ENCODE data around the gene FA2H. TPM values are rescaled to one million over a fixed set of nuclear protein-coding genes. Genes with fewer than 3 reads are reported as not detected.
"Not testable (repeated sequence)": the region's sequence is repeated elsewhere in the genome, so short reads cannot be mapped to it uniquely, and the experiment has no call there.

The FA2H gene
- total and polyA plus RNA-seq, 7 experiments from 2014 or later = 0.20 to 0.34 TPM; not detected in 5

DNA sequence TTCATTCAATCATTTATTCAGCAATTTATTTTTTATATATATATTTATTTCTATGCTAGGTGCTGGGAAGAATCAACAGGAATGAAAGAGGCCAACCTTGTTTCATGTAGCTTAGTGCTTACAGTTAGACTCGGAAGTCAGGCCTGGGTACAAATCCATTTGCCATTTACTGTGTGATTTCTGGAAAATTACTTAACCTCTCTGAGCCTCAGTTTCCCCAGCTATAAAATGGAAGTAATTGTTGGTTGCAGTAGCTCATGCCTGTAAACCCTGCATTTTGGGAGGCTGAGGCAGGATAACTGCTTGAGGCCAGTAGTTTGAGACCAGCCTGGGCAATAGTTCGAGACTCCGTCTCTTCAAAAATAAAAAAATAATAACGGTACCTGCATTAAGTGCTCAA lies 46.7 kb downstream of the FA2H start:
- no peak for DNase-seq
- H3K27me3 Mint-ChIP-seq = peaks cover 0 to 4% (median 0%) of the 10 kb centered on the region in 5 donors
- peaks cover 0 to 12% (median 7%) of the 10 kb centered on the region in 11 donors for H3K9me3 Mint-ChIP-seq
- H3K4me3 Mint-ChIP-seq = no peak overlapping the region
- Histone ChIP-seq H3K27me3 (ENCODE audit: control insufficient read depth in 2 of 2, insufficient read depth in 2 of 2, low read length in 2 of 2) (no peaks in the 10 kb centered on the region), H3K4me3 (ENCODE audit: low read length) (no peak overlapping the region), H3K9me3 (ENCODE audit: control insufficient read depth in 2 of 3, low read length in 3 of 3) (peaks cover 0 to 7% (median 0%) of the 10 kb centered on the region in 3 experiments), H3K4me1 (ENCODE audit: control insufficient read depth in 2 of 2, insufficient read depth in 2 of 2, low read length in 2 of 2) (peaks cover 0 to 7% of the 10 kb centered on the region in 2 donors), H3K27ac (ENCODE audit: low read depth, low read length) (no peak overlapping the region), H3K36me3 (ENCODE audit: control insufficient read depth in 2 of 3, insufficient read depth in 3 of 3, low read length in 3 of 3) (no peaks in the 10 kb centered on the region)
- peaks cover 0 to 19% (median 17%) of the 10 kb centered on the region in 7 donors for H3K4me1 Mint-ChIP-seq
- no peak for ATAC-seq
- CTCF ChIA-PET = no interaction called here
- H3K36me3 Mint-ChIP-seq = peaks cover 0 to 6% (median 0%) of the 10 kb centered on the region in 5 donors
- intact Hi-C loops (cut with micrococcal nuclease) = no loop called here
- no peak overlapping the region for H3K27ac Mint-ChIP-seq
- POLR2A ChIA-PET = interaction anchor here (0.7 kb wide), 1 partner anchor 27 kb away, joined by 3 read pairs; the partner anchor contains the start of gene MLKL

DNA sequence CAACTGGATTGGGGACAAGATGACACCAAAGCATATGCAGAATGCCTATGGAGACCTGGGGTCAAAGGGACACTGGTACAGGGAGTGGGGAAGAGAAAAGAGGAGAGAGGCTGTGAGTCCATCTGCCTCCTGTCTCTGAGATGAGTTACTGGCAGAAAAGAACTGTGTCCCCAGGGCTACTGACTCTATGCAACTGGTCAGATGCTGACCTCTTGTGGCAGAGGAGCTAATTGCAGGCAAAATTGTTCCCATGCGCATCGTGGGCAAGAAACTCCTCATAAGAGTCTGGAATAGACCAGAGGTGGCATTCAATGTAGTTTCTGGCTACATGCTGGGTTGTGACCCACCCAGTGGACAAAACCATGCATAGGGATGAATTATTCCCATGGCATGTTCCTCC lies 47.9 kb downstream of the FA2H start:
- H3K4me1 Mint-ChIP-seq = peaks cover 0 to 19% (median 17%) of the 10 kb centered on the region in 7 donors
- DNase-seq = no peak
- Histone ChIP-seq H3K9me3 (ENCODE audit: control insufficient read depth in 2 of 3, low read length in 3 of 3) (peaks cover 0 to 7% (median 0%) of the 10 kb centered on the region in 3 experiments), H3K27ac (ENCODE audit: low read depth, low read length) (no peak overlapping the region), H3K27me3 (ENCODE audit: control insufficient read depth in 2 of 2, insufficient read depth in 2 of 2, low read length in 2 of 2) (no peaks in the 10 kb centered on the region), H3K36me3 (ENCODE audit: control insufficient read depth in 2 of 3, insufficient read depth in 3 of 3, low read length in 3 of 3) (no peaks in the 10 kb centered on the region), H3K4me3 (ENCODE audit: low read length) (no peak overlapping the region), H3K4me1 (ENCODE audit: control insufficient read depth in 2 of 2, insufficient read depth in 2 of 2, low read length in 2 of 2) (peaks cover 0 to 7% of the 10 kb centered on the region in 2 donors)
- peaks cover 0 to 6% (median 0%) of the 10 kb centered on the region in 5 donors for H3K36me3 Mint-ChIP-seq
- H3K9me3 Mint-ChIP-seq = peaks cover 0 to 12% (median 7%) of the 10 kb centered on the region in 11 donors
- ChIA-PET POLR2A (interaction anchor here (0.7 kb wide), 1 partner anchor 8 kb away, joined by 3 read pairs; no protein-coding TSS in a partner anchor), CTCF (no interaction called here)
- intact Hi-C loops (cut with micrococcal nuclease) = no loop called here
- H3K27ac Mint-ChIP-seq = no peak overlapping the region
- no peak overlapping the region for H3K4me3 Mint-ChIP-seq
- H3K27me3 Mint-ChIP-seq = peaks cover 0 to 4% (median 0%) of the 10 kb centered on the region in 5 donors
- peak; percentile 48 for ATAC-seq

DNA sequence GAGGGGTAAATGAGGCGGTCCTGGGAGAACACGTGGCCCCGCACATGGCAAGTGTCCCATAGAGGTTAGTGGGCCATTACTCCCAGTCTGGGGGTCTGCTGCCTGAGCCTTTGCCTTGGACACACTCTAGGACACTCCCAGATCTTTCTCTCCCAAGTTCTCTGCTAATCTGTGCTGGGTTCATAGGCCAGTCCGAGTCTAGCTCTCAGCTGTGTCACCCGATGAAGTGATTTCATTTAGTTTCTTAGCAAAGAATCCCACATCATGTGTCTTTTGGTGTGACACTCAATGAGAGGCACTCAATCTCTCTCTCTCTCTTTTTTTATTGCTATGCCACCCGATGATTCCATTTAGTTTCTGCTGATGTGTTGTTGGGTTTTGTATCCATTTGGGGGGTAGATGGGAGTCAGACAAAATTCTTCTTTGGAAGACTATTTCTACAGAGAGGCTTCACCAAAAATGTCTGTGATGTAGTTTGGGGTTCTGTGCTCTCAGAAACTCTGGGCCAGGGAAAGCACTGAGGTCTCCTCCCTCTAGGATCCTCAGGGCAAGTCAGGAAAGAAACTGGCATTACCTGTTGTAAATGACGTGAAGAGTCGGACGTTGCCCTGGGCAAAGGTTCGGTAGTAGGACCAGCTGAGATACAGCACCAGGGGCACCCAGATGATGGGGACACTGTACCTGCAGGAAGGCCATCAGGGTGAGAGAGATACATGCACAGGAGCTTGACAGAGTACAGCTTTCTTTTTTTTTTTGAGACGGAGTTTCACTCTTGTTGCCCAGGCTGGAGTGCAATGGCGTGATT lies 48.8 kb downstream of the FA2H start:
- ATAC-seq (no peak), DNase-seq (no peak)
- Mint-ChIP-seq H3K4me3 (no peak overlapping the region), H3K4me1 (peaks cover 0 to 17% (median 11%) of the 10 kb centered on the region in 7 donors), H3K36me3 (peaks cover 0 to 6% (median 0%) of the 10 kb centered on the region in 5 donors), H3K27ac (no peak overlapping the region), H3K27me3 (peaks cover 0 to 4% (median 0%) of the 10 kb centered on the region in 5 donors), H3K9me3 (peaks cover 0 to 12% (median 7%) of the 10 kb centered on the region in 11 donors)
- no peaks in the 10 kb centered on the region for H3K36me3 ChIP-seq (ENCODE audit: control insufficient read depth in 2 of 3, insufficient read depth in 3 of 3, low read length in 3 of 3)
- H3K27ac ChIP-seq (ENCODE audit: low read depth, low read length) = no peak overlapping the region
- peaks cover 0 to 7% of the 10 kb centered on the region in 2 donors for H3K4me1 ChIP-seq (ENCODE audit: control insufficient read depth in 2 of 2, insufficient read depth in 2 of 2, low read length in 2 of 2)
- intact Hi-C loops (cut with micrococcal nuclease) = no loop called here
- CTCF ChIA-PET = no interaction called here
- peaks cover 0 to 7% (median 0%) of the 10 kb centered on the region in 3 experiments for H3K9me3 ChIP-seq (ENCODE audit: control insufficient read depth in 2 of 3, low read length in 3 of 3)
- H3K4me3 ChIP-seq (ENCODE audit: low read length) = no peak overlapping the region
- H3K27me3 ChIP-seq (ENCODE audit: control insufficient read depth in 2 of 2, insufficient read depth in 2 of 2, low read length in 2 of 2) = no peaks in the 10 kb centered on the region
- POLR2A ChIA-PET = interaction anchor here (0.7 kb wide), 1 partner anchor 9 kb away, joined by 3 read pairs; no protein-coding TSS in a partner anchor

GRCh38 chr16:74724820-74725549 lies 49.6 kb downstream of the FA2H start:
- POLR2A ChIA-PET = no interaction called here
- Histone ChIP-seq H3K9me3 (ENCODE audit: control insufficient read depth in 2 of 3, low read length in 3 of 3) (peaks cover 0 to 7% (median 0%) of the 10 kb centered on the region in 3 experiments), H3K27ac (ENCODE audit: low read depth, low read length) (no peak overlapping the region), H3K4me1 (ENCODE audit: control insufficient read depth in 2 of 2, insufficient read depth in 2 of 2, low read length in 2 of 2) (peaks cover 0 to 3% of the 10 kb centered on the region in 2 donors), H3K4me3 (ENCODE audit: low read length) (no peak overlapping the region), H3K27me3 (ENCODE audit: control insufficient read depth in 2 of 2, insufficient read depth in 2 of 2, low read length in 2 of 2) (no peaks in the 10 kb centered on the region), H3K36me3 (ENCODE audit: control insufficient read depth in 2 of 3, insufficient read depth in 3 of 3, low read length in 3 of 3) (no peaks in the 10 kb centered on the region)
- Mint-ChIP-seq H3K27me3 (peaks cover 0 to 4% (median 0%) of the 10 kb centered on the region in 5 donors), H3K4me3 (no peak overlapping the region), H3K36me3 (peaks cover 0 to 6% (median 0%) of the 10 kb centered on the region in 5 donors), H3K4me1 (peaks cover 0 to 9% (median 4%) of the 10 kb centered on the region in 7 donors), H3K9me3 (peaks cover 0 to 12% (median 7%) of the 10 kb centered on the region in 11 donors), H3K27ac (no peak overlapping the region)
- no peak for ATAC-seq
- intact Hi-C loops (cut with micrococcal nuclease) = no loop called here
- CTCF ChIA-PET = no interaction called here
- DNase-seq = no peak

DNA sequence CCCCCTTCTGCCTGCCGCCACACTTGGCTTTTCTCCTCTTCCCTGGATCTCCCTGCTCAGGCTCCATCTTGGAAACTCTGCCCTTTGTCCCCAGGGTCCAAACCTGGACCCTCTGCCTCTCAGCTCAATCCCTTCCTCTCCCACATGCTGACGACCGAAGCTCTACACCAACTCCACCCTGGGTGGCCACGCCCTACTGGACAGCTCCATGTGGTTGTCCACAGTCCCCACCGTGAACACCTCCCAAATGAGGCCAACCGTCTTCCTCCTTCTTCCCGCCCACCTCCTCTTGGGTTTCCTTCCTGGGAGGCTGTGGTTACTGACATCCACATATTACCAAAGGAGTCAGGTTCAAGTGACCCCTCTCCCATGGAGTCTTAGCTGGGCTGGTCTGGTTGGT lies 51.4 kb downstream of the FA2H start:
- no peak overlapping the region for H3K27ac ChIP-seq (ENCODE audit: low read depth, low read length)
- peaks cover 0 to 7% (median 0%) of the 10 kb centered on the region in 3 experiments for H3K9me3 ChIP-seq (ENCODE audit: control insufficient read depth in 2 of 3, low read length in 3 of 3)
- H3K27ac Mint-ChIP-seq = no peak overlapping the region
- no peaks in the 10 kb centered on the region for H3K4me1 ChIP-seq (ENCODE audit: control insufficient read depth in 2 of 2, insufficient read depth in 2 of 2, low read length in 2 of 2)
- CTCF ChIA-PET = no interaction called here
- H3K4me1 Mint-ChIP-seq = no peaks in the 10 kb centered on the region
- no peak overlapping the region for H3K4me3 ChIP-seq (ENCODE audit: low read length)
- peaks cover 0 to 4% (median 0%) of the 10 kb centered on the region in 5 donors for H3K27me3 Mint-ChIP-seq
- H3K4me3 Mint-ChIP-seq = no peak overlapping the region
- H3K36me3 ChIP-seq (ENCODE audit: control insufficient read depth in 2 of 3, insufficient read depth in 3 of 3, low read length in 3 of 3) = no peaks in the 10 kb centered on the region
- H3K27me3 ChIP-seq (ENCODE audit: control insufficient read depth in 2 of 2, insufficient read depth in 2 of 2, low read length in 2 of 2) = no peaks in the 10 kb centered on the region
- DNase-seq (no peak), ATAC-seq (no peak)
- H3K9me3 Mint-ChIP-seq = peaks cover 0 to 12% (median 7%) of the 10 kb centered on the region in 11 donors
- H3K36me3 Mint-ChIP-seq = peaks cover 0 to 6% (median 0%) of the 10 kb centered on the region in 5 donors
- POLR2A ChIA-PET = no interaction called here
- intact Hi-C loops (cut with micrococcal nuclease) = no loop called here

DNA sequence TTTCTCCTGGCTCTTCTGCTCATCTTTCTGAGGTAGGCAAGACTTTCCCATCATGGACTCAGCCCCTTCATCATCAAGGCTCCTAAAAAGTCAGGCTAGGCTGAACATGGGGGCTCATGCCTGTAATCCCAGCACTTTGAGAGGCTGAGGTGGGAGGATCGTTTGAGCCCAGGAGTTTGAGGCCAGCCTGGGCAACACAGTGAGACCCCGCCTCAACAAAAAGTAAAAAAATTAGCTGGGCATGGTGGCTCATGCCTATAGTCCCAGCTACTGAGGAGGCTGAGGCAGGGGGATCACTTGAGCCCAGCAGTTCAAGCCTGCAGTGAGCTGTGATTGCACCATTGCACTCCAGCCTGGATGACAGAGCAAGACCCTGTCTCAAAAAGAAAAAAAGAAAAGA lies 52.5 kb downstream of the FA2H start:
- H3K4me1 Mint-ChIP-seq; H3K4me1 ChIP-seq (ENCODE audit: control insufficient read depth in 2 of 2, insufficient read depth in 2 of 2, low read length in 2 of 2); H3K9me3 ChIP-seq (ENCODE audit: control insufficient read depth in 2 of 3, low read length in 3 of 3); intact Hi-C loops (cut with micrococcal nuclease); H3K27me3 ChIP-seq (ENCODE audit: control insufficient read depth in 2 of 2, insufficient read depth in 2 of 2, low read length in 2 of 2); H3K36me3 ChIP-seq (ENCODE audit: control insufficient read depth in 2 of 3, insufficient read depth in 3 of 3, low read length in 3 of 3); H3K9me3 Mint-ChIP-seq; H3K27ac Mint-ChIP-seq; DNase-seq; H3K4me3 ChIP-seq (ENCODE audit: low read length); H3K27me3 Mint-ChIP-seq; H3K27ac ChIP-seq (ENCODE audit: low read depth, low read length); POLR2A ChIA-PET; ATAC-seq; H3K36me3 Mint-ChIP-seq; CTCF ChIA-PET: not testable (repeated sequence)
- H3K4me3 Mint-ChIP-seq = peak overlapping the region in 1 of 10 donors; percentile 50

All from naive thymus-derived CD4-positive, alpha-beta T cell (primary cell).